HG03066 (cell line): ENCODE measurements around the gene TENT4B.
A peak's percentile ranks its signal among the peaks of the same experiment; 100 is the strongest.
"Not testable (repeated sequence)": the region's sequence is repeated elsewhere in the genome, so short reads cannot be mapped to it uniquely, and the experiment has no call there.

ENCODE experiments used
- ATAC-seq: cut with Tn5 transposase; IDR thresholded peaks from one replicate; pipeline ENCODE4 v1.9.1; 2021; ENCODE audit warnings: low read depth; ENCODE audit not compliant: unreplicated experiment

TENT4B gene

DNA sequence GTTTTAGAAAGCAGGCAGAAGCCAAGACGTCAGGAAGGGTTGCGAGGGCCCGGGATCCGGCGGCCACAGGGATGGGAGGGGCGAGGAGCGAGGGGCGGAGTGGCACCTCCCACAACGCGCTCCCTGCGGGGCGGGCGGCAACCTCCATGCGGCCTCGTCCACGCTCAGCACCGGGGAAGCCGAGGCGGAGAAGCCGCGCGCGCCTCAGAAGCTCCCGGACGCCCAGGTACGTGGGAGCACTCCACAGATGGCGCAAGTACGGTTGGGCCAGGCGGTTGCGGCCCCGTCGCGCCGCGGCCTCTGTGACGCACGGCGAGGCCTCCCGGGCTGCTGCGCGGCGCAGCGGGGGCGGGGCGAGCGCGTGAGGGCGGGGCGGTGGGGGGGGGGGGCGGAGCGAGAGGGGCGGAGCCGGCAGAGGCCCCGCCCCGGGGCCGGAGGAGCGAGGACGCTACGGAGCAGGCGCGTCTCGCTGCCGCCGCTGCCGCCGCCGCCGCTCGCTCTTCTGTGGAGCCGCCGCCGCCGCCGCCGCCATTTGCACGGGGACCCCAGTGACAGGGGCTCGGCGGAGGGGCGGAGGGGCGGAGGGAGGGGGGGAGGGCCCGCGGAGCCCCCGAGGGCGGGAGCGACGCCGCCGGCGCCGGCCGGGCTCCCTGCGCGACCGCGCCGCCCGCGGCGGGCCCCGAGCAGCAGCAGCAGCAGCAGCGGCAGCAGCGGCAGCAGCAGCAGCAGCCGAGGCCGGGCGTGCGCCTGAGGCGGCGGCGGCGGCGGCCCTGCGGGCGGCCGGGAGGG lies at the start of gene TENT4B:
TSS of gene TENT4B (plus strand) at position 500 of the 789 bp plus-strand sequence. CDS start 316 bp downstream, outside the sequence.
- peak; percentile 71 for ATAC-seq

DNA sequence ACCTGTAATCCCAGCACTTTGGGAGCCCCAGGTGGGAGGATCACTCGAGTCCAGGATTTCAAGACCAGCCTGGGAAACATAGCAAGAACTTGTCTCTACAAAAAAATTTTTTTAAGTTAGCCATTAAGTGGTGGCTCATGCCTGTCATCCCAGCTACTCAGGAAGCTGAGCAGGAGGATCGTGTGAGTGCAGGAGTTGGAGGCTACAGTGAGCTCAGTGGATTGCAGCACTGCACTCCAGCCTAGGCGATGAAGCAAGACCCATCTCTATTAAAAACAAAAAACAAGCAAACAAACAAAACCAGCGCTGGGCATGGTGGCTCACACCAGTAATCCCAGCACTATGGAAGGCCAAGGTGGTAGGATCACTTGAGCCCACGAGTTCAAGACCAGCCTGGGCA lies 49.3 kb upstream of the TENT4B start:
- no peak for ATAC-seq

DNA sequence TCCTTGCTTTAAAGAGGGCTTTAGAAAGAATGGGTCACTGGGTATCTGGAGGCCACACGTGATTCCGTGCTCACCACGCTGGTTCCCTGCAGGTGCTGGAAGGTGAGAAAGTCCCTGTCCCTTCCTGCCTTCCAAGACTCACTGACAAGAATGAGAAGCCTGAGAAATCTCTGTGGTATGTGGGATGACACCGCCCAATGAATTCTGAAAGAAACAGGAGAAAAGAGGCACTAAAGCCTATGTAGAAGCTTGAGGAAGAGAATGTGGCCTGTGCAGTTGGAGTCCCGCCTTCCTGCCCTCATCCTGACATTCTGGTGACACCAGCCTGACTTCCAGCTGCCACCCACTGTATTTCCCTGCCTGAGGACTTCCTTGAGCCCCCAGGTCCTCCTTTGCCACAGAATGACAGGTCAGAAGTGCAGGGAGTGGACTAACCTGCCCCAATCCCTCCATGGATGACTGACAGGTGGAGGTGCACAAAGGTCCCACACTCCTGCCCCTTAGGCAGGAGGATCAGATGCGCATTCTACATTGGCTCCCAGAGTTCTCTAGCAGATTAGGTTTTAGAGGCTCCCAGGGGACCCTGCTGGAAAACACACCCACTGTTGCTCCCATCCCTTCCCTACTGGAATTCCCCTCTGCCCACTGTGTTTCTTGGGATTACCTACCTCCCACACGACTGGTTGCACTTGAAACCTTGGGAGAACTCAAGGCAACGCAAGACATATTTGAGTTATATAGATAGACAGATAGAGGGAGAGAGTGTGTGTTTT lies 38.6 kb upstream of the TENT4B start:
- no peak for ATAC-seq

DNA sequence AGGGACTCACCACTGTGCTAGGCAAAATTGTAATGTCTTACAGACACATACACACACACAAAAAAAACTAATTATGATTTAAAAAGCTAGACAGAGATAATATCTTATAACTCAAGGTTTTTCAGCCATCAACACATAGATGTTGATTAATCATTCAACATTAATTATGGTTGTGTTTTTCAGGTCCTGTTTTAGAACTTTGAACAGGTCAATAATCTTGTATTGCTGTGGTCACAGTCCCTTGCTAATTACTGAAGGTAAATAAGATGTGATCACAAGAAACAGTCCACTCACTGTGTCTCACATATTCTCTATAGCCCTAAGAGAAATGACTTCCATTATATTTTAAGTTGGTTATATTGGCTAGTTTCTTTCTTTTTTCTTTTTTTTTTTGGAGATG lies 32.4 kb upstream of the TENT4B start:
- ATAC-seq = no peak

DNA sequence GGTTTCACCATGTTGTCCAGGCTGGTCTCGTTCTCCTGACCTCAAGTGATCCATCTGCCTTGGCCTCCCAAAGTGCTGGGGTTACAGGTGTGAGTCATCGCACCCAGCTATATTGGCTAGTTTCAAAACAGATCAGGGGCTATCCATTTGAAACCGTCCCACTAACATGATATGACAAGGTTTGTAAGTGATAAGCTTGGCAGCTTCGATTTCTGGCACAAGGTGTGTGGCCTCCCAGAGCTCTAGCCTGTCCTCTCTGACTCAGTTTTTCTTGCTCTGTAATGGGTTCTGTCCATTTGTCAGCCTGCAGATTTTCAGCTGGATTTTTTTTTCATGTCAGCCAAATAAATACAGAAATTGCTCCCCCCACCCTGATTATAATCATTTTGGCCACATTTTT lies 31.8 kb upstream of the TENT4B start:
- no peak for ATAC-seq

DNA sequence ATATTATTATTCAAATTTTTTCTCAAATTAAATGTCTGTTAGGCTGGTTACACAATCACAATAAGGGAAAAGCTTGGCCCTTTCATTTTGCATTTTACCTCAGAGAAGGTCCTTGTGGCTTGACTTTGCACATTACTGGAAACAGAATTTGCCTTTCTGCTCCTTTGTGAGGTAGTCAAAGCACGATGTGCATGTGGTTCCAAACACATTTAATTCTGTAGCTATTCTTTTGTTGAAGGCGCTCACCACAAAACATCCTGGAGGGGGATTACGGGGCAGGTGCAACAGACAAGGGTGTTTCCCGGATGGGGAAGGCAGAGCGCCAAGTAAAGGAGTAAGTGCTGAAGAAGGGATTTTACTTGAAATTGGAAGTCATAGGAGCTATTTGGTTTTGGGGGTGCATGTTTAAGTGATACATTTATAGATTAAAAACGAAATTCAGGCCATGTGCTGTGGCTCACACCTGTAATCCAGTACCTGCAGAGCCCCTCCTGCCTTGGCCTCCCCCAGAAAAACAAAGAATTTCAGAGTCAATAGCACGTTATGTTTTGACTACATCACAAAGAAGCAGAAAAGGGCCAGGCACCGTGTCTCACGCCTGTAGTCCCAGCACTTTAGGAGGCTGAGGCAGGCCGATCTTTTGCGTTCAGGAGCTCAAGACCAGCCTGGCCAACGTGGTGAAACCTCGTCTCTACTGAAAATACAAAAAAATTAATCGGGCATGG lies 31.2 kb upstream of the TENT4B start:
- peak; percentile 52 for ATAC-seq

DNA sequence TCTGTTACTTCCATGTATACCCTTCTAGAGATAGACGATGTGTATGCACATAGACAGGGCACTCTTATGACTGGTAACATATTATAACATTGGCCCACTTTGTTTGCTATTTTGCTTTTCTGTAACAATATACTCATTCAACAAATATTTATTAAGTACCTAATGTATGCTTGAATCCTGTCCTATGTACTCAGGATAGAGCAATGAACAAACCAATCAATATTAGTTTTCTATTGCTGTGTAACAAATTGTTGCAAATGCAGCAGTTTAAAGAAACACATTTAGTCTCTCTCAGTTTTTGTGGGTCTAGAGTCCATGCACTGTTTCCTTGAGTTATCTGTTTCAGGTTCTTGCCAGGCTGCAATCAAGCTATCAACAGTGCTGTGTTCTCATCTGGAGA lies 29.7 kb upstream of the TENT4B start:
- no peak for ATAC-seq

DNA sequence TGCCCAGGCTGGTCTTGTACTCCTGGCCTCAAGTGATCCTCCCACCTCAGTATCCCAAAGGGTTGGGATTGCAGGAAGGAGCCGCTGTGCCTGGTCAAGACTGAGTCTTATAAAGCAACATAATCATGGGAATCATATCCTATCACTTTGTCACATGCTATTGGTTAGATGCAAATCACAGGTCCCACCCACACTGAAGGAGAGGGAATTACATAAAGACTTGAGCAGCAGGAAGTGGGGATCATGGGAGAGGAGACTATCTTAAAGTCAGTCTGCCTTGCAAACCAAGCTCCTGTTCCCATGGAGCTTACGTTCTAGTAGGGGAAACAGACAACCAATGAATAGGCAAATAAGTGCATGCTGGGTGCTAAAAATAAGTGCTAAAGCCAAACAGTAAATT lies 28.3 kb upstream of the TENT4B start:
- ATAC-seq = no peak

DNA sequence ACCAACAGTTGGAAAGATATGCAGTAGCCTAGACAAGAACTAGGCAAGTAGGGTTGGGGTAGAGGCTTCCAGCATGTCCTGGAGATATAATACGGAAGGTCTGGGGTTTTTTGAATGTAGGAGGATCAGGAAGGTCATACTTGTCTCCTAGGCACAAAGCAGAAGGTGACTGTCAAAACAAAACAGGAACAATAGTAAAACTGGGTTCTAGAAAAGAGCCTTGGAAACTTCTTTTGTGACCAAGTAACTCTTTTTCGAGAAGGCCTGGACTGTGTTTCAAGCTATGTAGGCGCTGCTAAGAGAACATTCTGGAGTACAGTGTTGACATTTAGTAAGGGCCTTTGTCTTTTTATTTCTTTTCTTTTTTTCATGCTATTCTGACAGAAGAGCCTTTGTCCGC lies 26.9 kb upstream of the TENT4B start:
- ATAC-seq = no peak

DNA sequence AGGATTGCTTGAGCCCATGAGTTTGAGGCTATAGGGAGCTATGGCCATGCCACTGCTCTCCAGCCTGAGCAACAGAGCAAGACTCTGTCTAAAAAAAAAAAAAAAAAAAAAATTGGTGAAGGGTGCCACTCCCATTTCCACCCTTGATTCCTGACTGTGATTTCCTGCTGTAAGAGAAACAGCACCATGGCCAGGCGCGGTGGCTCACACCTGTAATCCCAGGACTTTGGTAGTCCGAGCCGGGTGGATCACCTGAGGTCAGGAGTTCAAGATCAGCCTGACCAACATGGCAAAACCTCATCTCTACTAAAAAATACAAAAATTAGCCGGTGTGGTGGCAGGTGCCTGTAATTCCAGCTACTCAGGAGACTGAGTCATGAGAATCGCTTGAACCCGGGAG lies 20.5 kb upstream of the TENT4B start:
- not testable (repeated sequence) for ATAC-seq

DNA sequence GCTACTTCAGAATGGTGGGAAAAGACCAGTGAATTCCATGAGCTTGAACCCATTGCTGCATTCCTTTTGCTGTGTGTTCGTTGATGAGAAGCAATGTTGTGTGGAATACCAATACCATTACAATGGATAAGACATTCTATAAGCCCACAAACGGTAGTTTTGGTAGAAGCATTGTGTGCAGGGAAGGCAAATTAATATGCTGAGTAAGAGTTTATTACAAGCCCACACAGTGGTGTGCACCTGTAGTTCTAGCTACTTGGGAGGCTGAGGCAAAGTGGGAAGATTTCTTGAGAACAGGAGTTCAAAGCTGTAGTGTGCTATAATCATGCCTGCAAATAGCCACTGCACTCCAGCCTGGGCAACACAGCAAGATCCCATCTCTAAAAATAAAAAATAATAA lies 19.9 kb upstream of the TENT4B start:
- no peak for ATAC-seq

DNA sequence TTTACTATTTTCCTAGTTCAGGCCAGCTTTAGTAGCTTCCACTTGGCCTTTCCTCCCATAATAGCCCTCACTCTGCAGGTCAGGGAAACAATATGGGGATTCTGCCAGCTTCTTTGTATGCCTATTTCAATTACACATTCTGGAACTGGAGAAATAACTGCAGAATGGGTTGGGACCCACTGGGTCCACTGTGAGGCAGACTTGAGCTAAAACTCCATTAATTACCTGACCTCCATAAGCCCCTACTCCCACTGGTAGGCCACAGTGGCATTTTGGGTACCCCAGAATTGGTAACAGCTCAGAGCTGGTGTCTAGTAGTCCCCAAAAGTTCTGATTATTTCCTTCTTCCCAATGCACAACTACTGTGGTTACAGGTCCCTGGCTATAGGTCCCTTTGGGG lies 16.7 kb upstream of the TENT4B start:
- ATAC-seq = no peak

DNA sequence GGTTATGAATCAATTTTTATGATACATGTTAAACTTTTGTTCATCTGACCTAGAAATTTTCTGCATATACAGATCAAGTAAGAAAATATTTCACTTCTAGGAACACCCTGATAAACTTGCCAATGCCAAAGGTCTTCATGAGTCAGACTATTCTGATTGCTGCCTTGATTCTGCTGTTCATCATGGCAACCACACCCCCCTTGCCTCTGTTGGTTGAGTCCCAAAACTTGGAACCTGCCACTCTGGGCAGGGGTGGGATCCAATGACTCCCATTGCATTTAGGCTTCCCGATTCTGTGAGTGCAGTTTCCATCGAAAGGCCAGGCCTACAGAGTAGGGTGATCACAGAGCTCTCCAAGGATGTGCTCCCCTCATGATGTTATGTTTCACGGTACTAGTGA lies 15.8 kb upstream of the TENT4B start:
- no peak for ATAC-seq

DNA sequence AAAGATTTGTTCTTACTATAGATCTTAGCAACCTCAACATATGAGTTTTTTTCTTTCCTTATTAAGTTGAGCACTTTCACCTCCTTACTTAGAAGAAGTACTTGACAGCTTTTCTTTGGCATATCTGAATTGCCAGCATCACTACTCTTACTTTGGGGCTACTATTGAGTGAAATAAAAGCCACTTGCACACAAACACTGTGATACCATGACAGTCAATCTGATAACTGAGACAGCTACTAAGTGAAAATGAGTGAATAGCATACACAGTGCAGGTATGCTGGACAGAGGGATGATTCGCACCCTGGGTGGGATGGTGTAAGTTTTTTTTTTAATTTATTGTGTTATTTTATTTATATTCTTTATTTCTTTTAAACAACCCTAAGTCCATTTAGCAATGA lies 13.5 kb upstream of the TENT4B start:
- ATAC-seq = no peak

DNA sequence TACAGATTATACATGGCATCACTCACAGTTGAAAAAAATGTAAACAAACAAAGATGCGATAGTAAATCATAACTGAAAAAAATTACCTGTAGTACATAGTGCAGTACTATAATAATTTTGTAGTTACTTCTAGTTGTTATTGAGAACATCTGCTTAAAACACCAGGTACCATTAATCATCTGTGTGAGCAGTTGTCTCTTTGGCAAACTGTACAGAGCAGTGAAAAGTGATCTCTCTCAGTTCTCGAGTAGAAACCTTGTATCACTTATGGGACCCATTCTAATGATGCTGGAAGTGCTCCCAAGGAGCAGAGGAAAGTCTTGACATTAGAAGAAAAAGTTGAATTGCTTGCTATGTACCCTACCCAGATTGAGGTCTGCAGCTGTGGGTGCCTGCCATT lies 8.9 kb upstream of the TENT4B start:
- ATAC-seq = no peak

DNA sequence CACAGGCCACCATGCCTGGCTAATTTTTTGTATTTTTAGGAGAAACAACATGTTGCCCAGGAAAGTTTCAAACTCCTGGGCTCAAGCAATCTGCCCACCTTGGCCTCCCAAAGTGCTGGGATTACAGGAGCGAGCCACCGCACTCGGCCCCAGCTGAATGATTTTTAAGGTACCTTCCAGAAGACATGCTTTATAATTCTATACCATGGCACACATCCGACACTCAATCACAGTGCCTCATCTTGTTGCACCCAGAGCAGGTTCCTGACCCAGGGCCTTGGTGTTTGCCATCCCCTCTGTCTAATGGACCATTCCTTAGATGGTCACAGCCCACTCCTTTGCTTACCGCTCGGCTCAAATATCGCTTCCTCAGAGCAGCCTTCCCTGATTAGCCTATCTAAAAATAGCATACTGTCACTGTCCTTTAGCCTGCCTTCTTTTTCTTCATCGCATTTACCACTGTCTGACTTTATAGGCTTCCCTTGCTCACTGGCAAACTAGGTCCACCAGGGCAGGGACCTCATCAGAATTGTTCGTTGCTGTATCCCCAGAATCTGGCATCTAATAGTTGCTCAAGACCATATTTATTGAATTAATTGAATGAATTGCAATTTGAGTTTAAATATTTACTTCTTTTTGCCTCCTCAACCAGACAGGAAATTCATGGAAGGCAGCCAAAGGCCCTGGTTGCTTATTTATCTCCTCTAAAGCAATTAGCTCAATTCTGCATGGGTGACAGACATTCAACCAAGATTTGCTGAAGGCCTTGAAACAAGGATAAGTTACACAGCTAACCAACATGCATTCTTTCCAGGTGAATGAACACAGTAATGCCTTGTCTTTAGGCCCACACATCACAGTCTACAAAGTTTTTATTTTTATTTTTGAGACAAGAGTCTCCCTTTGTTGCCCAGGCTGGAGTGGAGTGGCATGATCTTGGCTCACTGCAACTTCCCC lies 6.3 kb upstream of the TENT4B start:
- ATAC-seq = no peak

DNA sequence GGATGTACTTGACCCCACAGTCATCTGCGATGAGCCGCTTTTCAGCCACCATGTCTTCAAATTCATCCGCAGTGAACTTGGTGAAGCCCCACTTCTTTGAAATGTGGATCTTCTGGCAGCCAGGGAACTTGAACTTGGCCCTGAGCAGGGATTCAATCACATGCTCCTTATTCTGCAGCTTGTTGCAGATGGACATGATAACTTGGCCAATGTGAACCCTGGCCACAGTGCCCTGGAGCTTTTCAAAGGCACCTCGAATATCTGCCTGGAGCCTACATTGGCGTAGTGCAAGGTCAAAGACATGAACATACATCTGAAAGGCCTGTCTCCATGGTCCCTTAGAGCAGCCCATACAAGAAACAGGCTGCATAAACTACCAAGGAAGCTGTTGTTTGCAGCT lies 1.8 kb upstream of the TENT4B start:
- no peak for ATAC-seq

DNA sequence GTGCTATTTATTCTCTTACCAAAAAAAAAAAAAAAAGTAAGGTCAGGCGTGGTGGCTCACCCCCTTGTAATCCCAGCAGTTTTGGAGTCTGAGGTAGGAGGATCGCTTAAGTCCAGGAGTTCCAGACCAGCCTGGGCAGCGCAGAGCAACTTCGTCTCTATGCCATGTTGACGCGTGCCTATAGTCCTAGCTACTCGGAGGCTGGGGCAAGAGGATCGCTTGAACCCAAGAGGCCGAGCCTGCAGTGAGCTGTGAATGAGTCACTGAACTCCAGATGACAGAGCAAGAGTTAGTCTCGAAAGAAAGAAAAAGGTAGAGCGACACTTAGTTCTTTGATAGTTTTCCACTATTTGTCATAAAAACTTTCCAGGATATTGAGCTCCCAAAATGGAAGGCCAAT lies 1.4 kb upstream of the TENT4B start:
- ATAC-seq = no peak

DNA sequence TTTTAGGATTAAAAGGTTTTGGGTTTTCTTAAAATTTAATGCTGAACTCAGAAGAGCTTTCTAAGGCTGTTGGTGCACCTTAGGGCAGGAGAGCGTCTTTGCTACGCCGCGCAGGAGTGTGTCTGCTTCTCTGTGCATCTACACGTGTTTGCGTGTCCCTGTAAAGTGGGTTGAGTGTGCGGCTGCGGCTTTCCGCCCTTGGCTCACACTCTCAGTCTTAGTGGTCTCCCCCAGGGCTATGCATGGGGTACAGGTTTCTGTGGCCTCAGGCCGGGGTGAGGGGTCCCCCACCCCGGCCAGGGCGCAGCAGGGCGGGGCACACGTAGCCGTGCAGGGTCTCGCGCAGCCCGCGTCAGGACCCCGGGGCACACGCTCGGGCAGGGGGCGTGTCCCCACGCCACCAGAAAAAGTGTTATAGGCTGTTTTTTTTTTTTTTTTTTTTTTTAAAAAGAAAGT lies 727 bp upstream of the TENT4B start:
- ATAC-seq = peak; percentile 53
